Coronary artery (tissue), 2 donors: Measurements from ENCODE around the gene KIAA1958.

ENCODE experiments used
- DNase-seq: peaks from one replicate; pipeline ENCODE4 v3.0.0-alpha.2; 2017; ENCODE audit warnings: low spot score
- H3K27ac ChIP-seq, 2 donors: fragments of 200-600 bp; sonication (generic); one replicate each; pipeline ENCODE4 v1.5.1; 2016 to 2019
- H3K4me3 ChIP-seq: fragments of 200-600 bp; sonication (generic); 2 replicates; pipeline ENCODE4 v1.5.1; 2016; ENCODE audit warnings: mild to moderate bottlenecking, moderate library complexity
- TF ChIP-seq, protein P1 (sequence below): fragments of 200-600 bp; sonication (generic); IDR thresholded peaks from one replicate; pipeline ENCODE4 v1.5.1; 2019; ENCODE audit warnings: antibody characterized with exemption

The KIAA1958 gene

DNA sequence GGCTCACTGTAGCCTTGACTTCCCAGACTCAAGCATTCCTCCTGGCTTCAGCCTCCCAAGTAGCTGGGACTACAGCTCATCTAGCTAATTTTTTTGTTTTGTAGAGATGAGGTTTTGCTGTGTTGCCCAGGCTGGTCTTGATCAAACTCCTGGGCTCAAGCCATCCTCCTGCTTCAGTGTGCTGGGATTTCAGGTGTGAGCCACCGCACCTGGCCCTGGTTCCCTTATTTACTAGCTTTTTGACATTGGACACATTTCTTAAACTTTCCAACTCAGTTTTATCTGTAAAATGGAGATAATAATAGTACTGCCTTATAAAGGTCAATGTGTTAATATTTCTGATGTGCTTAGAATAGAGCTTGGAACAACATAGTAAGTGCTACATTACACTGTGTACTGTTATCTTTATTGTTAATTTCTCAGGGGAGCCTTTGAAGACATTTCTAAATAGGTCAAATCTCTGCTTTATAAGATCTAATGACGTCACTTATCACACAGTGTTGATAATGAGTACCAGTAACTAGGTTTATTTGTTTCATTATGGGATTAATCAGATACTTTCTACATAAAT is 66.7 kb downstream of the KIAA1958 start:
- H3K4me3 ChIP-seq, result no peak overlapping the region
- H3K27ac ChIP-seq, result no peak overlapping the region
- TF ChIP-seq, protein P1, sequence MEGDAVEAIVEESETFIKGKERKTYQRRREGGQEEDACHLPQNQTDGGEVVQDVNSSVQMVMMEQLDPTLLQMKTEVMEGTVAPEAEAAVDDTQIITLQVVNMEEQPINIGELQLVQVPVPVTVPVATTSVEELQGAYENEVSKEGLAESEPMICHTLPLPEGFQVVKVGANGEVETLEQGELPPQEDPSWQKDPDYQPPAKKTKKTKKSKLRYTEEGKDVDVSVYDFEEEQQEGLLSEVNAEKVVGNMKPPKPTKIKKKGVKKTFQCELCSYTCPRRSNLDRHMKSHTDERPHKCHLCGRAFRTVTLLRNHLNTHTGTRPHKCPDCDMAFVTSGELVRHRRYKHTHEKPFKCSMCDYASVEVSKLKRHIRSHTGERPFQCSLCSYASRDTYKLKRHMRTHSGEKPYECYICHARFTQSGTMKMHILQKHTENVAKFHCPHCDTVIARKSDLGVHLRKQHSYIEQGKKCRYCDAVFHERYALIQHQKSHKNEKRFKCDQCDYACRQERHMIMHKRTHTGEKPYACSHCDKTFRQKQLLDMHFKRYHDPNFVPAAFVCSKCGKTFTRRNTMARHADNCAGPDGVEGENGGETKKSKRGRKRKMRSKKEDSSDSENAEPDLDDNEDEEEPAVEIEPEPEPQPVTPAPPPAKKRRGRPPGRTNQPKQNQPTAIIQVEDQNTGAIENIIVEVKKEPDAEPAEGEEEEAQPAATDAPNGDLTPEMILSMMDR, result no peak
- DNase-seq, result no peak

DNA sequence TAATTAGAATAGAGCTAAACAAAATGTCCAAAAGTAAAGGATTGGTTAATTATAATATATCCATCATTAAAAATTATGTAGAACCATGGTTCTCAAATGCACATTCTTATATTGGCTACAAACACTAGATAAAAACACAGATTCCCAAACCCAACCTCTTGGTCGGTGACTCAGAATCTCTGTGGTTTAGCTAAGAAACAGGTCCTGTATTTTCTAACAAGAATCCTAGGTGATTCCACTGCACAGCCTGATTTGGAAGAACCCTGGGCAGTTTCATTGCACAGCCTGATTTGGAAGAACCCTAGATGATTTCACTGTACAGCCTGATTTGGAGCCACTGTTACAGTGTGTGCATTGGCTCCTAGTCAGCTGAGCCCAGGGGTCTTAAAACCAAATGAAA is 67.9 kb downstream of the KIAA1958 start:
- no peak for DNase-seq
- no peak overlapping the region for H3K27ac ChIP-seq
- no peak overlapping the region for H3K4me3 ChIP-seq
- TF ChIP-seq, protein P1, result no peak

DNA sequence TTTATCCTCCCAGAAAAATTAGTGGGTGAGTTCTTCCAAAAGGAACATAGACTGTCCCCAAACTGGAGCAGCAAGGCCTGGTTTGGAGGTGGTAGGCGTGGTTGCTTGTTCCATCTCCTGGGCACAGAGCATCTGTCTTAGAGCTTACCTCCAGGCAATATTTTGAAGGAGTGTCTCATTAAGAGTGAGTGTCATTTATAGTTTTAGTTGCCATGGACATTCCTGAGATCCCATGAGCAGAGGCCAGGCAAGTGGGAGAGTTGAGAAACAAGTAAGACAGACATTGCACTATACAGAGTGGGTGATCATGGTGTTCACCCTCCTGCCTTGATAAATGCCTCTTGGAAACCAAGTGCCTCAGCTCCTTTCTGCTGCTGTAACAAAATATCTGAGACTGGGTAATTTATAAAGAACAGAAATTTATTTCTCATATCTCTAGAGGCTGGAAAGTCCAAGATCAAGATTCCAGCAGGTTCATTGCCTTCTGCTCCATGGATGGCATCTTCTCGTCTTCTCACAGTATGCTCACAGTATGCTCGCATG is 68.5 kb downstream of the KIAA1958 start:
- H3K4me3 ChIP-seq, result no peak overlapping the region
- no peak for DNase-seq
- H3K27ac ChIP-seq, result no peak overlapping the region
- TF ChIP-seq, protein P1, result no peak

DNA sequence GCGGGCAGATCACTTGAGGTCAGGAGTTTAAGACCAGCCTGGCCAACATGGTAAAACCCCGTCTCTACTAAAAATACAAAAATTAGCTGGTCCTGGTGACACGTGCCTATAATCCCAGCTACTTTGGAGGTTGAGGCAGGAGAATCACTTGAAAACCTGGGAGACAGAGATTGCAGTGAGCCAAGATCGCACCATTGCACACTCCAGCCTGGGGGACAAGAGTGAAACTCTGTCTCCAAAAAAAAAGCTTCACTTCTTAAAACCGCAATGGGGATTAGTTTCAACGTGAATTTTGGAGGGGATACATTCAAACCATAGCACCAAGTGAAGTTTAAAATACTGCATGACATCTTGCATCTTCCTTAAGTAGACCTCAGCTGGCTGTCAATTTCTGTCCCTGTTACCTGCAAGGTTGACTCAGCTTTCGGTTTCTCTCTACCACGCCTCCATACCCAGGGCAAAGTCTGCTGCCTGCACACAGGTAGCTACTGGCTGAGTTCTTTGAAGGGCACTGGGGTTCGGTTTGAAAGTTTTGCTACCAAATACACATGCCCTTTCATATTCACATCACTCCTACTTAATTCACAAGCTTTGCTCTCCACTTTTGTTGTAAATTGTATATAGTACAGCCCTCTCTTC is 69.3 kb downstream of the KIAA1958 start:
- TF ChIP-seq, protein P1, result no peak
- no peak overlapping the region for H3K27ac ChIP-seq
- no peak for DNase-seq
- H3K4me3 ChIP-seq, result no peak overlapping the region

DNA sequence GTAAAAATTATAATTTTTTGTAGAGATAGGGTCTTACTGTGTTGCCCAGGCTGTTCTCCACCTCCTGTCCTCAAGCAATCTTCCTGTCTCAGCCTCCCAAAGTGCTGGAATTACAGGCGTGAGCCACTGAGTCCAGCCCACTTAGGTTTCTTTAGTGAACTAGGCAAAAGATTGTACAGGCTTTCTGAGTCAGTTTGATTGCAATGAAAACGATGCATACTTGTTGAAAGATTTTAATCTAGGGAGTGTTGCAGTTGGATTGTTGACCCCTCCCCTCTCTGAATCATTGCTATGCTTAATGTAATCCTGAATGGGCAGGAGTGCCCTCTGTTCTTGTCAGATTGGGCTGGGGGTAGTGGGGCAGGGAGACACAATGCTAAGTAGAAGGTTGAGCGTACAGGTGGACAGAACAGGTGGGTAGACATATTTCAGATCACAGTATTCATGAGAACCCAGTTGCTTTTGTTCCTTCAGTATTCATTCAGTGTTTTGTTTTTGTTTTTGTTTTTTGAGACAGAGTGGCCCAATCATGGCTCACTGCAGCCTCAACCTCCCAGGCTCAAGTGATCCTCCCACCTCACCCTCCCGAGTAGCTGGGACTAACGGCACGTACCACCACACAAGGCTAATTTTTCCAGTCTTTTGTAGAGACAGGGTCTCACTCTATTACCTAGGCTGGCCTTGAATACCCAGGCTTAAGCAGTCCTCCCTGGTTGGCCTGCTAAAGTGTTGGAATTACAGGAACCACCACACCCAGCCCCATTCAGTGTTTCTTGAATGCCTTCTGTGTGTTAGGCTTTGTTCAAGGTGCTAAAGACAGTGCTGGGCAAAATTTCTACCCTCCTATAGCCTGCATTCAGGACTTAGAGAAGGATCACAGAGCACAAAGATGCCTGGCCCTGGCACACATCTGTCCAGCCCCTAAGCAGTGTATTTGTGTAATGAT is 70.1 kb downstream of the KIAA1958 start:
- H3K27ac ChIP-seq, result no peak overlapping the region
- no peak overlapping the region for H3K4me3 ChIP-seq
- TF ChIP-seq, protein P1, result no peak
- no peak for DNase-seq

DNA sequence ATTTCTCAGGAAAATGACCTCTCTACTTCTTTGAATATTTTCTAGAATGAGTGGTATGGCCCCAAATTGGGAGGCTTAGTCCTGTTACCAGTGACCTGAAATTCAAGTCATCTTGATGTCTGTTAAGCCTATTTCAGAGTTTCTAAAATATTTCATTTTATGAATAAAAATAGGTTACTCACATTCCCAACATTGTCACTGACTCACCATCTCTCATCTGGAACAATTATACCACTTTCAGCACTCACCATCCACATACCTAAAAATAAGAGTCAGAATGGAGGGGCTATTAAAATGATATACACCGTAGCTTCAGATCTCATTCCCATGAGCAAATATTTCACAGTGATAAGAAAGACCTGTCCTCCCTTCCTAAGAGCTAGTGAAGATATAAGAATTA is 71.8 kb downstream of the KIAA1958 start:
- Histone ChIP-seq H3K4me3 (no peak overlapping the region), H3K27ac (no peak overlapping the region)
- TF ChIP-seq, protein P1, result no peak
- no peak for DNase-seq
